ENCODE measurements around the gene LRRC15. TPM values are rescaled to one million over a fixed set of nuclear protein-coding genes. Genes with fewer than 3 reads are reported as not detected.

Gene LRRC15
- total RNA-seq, 1 donor from 2014 or later, result 0.52 TPM

- Histone ChIP-seq H3K4me3 (ENCODE audit: low read length in 3 of 3) (no peak overlapping the region), H3K9ac (ENCODE audit: low read depth in 1 of 3, low read length in 3 of 3) (no peak overlapping the region), H3K36me3 (ENCODE audit: control insufficient read depth in 3 of 3, insufficient read depth in 3 of 3, low read length in 3 of 3) (no peaks in the 10 kb centered on the region), H3K27ac (ENCODE audit: low read depth, low read length) (no peak overlapping the region), H3K27me3 (ENCODE audit: control insufficient read depth in 3 of 3, insufficient read depth in 3 of 3, low read length in 3 of 3) (peaks cover 27 to 33% (median 29%) of the 10 kb centered on the region in 3 donors), H3K4me1 (ENCODE audit: control insufficient read depth in 3 of 3, insufficient read depth in 3 of 3, low read length in 3 of 3) (peaks cover 12 to 14% (median 12%) of the 10 kb centered on the region in 3 donors), H3K9me3 (ENCODE audit: control insufficient read depth in 3 of 3, low read length in 3 of 3) (no peaks in the 10 kb centered on the region)
These were observed 1.3 kb downstream of the LRRC15 start for GRCh38 chr3:194367992-194368841.

GRCh38 chr3:194365978-194366490 lies 3.5 kb downstream of the LRRC15 start:
- H3K27ac ChIP-seq (ENCODE audit: low read depth, low read length), result no peak overlapping the region
- no peak overlapping the region for H3K9ac ChIP-seq (ENCODE audit: low read depth in 1 of 3, low read length in 3 of 3)
- H3K27me3 ChIP-seq (ENCODE audit: control insufficient read depth in 3 of 3, insufficient read depth in 3 of 3, low read length in 3 of 3), result peaks cover 26 to 33% (median 27%) of the 10 kb centered on the region in 3 donors
- H3K9me3 ChIP-seq (ENCODE audit: control insufficient read depth in 3 of 3, low read length in 3 of 3), result no peaks in the 10 kb centered on the region
- H3K4me3 ChIP-seq (ENCODE audit: low read length in 3 of 3), result no peak overlapping the region
- no peaks in the 10 kb centered on the region for H3K36me3 ChIP-seq (ENCODE audit: control insufficient read depth in 3 of 3, insufficient read depth in 3 of 3, low read length in 3 of 3)
- H3K4me1 ChIP-seq (ENCODE audit: control insufficient read depth in 3 of 3, insufficient read depth in 3 of 3, low read length in 3 of 3), result peaks cover 12 to 14% (median 12%) of the 10 kb centered on the region in 3 donors

- H3K27me3 ChIP-seq (ENCODE audit: control insufficient read depth in 3 of 3, insufficient read depth in 3 of 3, low read length in 3 of 3), result peaks cover 25 to 33% (median 29%) of the 10 kb centered on the region in 3 donors
- no peak overlapping the region for H3K27ac ChIP-seq (ENCODE audit: low read depth, low read length)
- H3K9me3 ChIP-seq (ENCODE audit: control insufficient read depth in 3 of 3, low read length in 3 of 3), result no peaks in the 10 kb centered on the region
- no peak overlapping the region for H3K9ac ChIP-seq (ENCODE audit: low read depth in 1 of 3, low read length in 3 of 3)
- H3K4me1 ChIP-seq (ENCODE audit: control insufficient read depth in 3 of 3, insufficient read depth in 3 of 3, low read length in 3 of 3), result peaks cover 12 to 14% (median 12%) of the 10 kb centered on the region in 3 donors
- H3K4me3 ChIP-seq (ENCODE audit: low read length in 3 of 3), result no peak overlapping the region
- H3K36me3 ChIP-seq (ENCODE audit: control insufficient read depth in 3 of 3, insufficient read depth in 3 of 3, low read length in 3 of 3), result no peaks in the 10 kb centered on the region
These were observed 4.0 kb downstream of the LRRC15 start for GRCh38 chr3:194365526-194365925.

GRCh38 chr3:194364652-194365434 lies 4.7 kb downstream of the LRRC15 start:
- peaks cover 20 to 29% (median 26%) of the 10 kb centered on the region in 3 donors for H3K27me3 ChIP-seq (ENCODE audit: control insufficient read depth in 3 of 3, insufficient read depth in 3 of 3, low read length in 3 of 3)
- peak overlapping the region in 1 of 3 donors; percentile 33 for H3K9ac ChIP-seq (ENCODE audit: low read depth in 1 of 3, low read length in 3 of 3)
- peaks cover 12 to 14% (median 12%) of the 10 kb centered on the region in 3 donors for H3K4me1 ChIP-seq (ENCODE audit: control insufficient read depth in 3 of 3, insufficient read depth in 3 of 3, low read length in 3 of 3)
- no peaks in the 10 kb centered on the region for H3K9me3 ChIP-seq (ENCODE audit: control insufficient read depth in 3 of 3, low read length in 3 of 3)
- H3K27ac ChIP-seq (ENCODE audit: low read depth, low read length), result no peak overlapping the region
- H3K4me3 ChIP-seq (ENCODE audit: low read length in 3 of 3), result no peak overlapping the region
- no peaks in the 10 kb centered on the region for H3K36me3 ChIP-seq (ENCODE audit: control insufficient read depth in 3 of 3, insufficient read depth in 3 of 3, low read length in 3 of 3)

- Histone ChIP-seq H3K9ac (ENCODE audit: low read depth in 1 of 3, low read length in 3 of 3) (no peak overlapping the region), H3K9me3 (ENCODE audit: control insufficient read depth in 3 of 3, low read length in 3 of 3) (no peaks in the 10 kb centered on the region)
These were observed 5.3 kb downstream of the LRRC15 start for GRCh38 chr3:194364314-194364651.

GRCh38 chr3:194360568-194360967 lies 9.0 kb downstream of the LRRC15 start:
- Histone ChIP-seq H3K36me3 (ENCODE audit: control insufficient read depth in 3 of 3, insufficient read depth in 3 of 3, low read length in 3 of 3) (no peaks in the 10 kb centered on the region), H3K4me1 (ENCODE audit: control insufficient read depth in 3 of 3, insufficient read depth in 3 of 3, low read length in 3 of 3) (peaks cover 12 to 14% (median 12%) of the 10 kb centered on the region in 3 donors), H3K9ac (ENCODE audit: low read depth in 1 of 3, low read length in 3 of 3) (no peak overlapping the region), H3K27ac (ENCODE audit: low read depth, low read length) (no peak overlapping the region), H3K27me3 (ENCODE audit: control insufficient read depth in 3 of 3, insufficient read depth in 3 of 3, low read length in 3 of 3) (peaks cover 3 to 36% (median 17%) of the 10 kb centered on the region in 3 donors), H3K9me3 (ENCODE audit: control insufficient read depth in 3 of 3, low read length in 3 of 3) (no peaks in the 10 kb centered on the region), H3K4me3 (ENCODE audit: low read length in 3 of 3) (no peak overlapping the region)

More at GRCh38 chr3:194364314-194364651, 5.3 kb downstream of the LRRC15 start:
- H3K27me3 ChIP-seq (ENCODE audit: control insufficient read depth in 3 of 3, insufficient read depth in 3 of 3, low read length in 3 of 3), result peaks cover 14 to 28% (median 21%) of the 10 kb centered on the region in 3 donors
- peaks cover 12 to 14% (median 12%) of the 10 kb centered on the region in 3 donors for H3K4me1 ChIP-seq (ENCODE audit: control insufficient read depth in 3 of 3, insufficient read depth in 3 of 3, low read length in 3 of 3)
- H3K4me3 ChIP-seq (ENCODE audit: low read length in 3 of 3), result no peak overlapping the region
- no peaks in the 10 kb centered on the region for H3K36me3 ChIP-seq (ENCODE audit: control insufficient read depth in 3 of 3, insufficient read depth in 3 of 3, low read length in 3 of 3)
- H3K27ac ChIP-seq (ENCODE audit: low read depth, low read length), result no peak overlapping the region

- no peak overlapping the region for H3K27ac ChIP-seq (ENCODE audit: low read depth, low read length)
- no peaks in the 10 kb centered on the region for H3K36me3 ChIP-seq (ENCODE audit: control insufficient read depth in 3 of 3, insufficient read depth in 3 of 3, low read length in 3 of 3)
- H3K4me3 ChIP-seq (ENCODE audit: low read length in 3 of 3), result no peak overlapping the region
- H3K27me3 ChIP-seq (ENCODE audit: control insufficient read depth in 3 of 3, insufficient read depth in 3 of 3, low read length in 3 of 3), result peaks cover 3 to 36% (median 17%) of the 10 kb centered on the region in 3 donors
- H3K4me1 ChIP-seq (ENCODE audit: control insufficient read depth in 3 of 3, insufficient read depth in 3 of 3, low read length in 3 of 3), result no peaks in the 10 kb centered on the region
- no peaks in the 10 kb centered on the region for H3K9me3 ChIP-seq (ENCODE audit: control insufficient read depth in 3 of 3, low read length in 3 of 3)
- H3K9ac ChIP-seq (ENCODE audit: low read depth in 1 of 3, low read length in 3 of 3), result no peak overlapping the region
These were observed 11.9 kb downstream of the LRRC15 start for GRCh38 chr3:194357681-194358080.

- H3K9me3 ChIP-seq (ENCODE audit: control insufficient read depth in 3 of 3, low read length in 3 of 3), result no peaks in the 10 kb centered on the region
- no peak overlapping the region for H3K4me3 ChIP-seq (ENCODE audit: low read length in 3 of 3)
- no peak overlapping the region for H3K9ac ChIP-seq (ENCODE audit: low read depth in 1 of 3, low read length in 3 of 3)
- H3K4me1 ChIP-seq (ENCODE audit: control insufficient read depth in 3 of 3, insufficient read depth in 3 of 3, low read length in 3 of 3), result no peaks in the 10 kb centered on the region
- H3K36me3 ChIP-seq (ENCODE audit: control insufficient read depth in 3 of 3, insufficient read depth in 3 of 3, low read length in 3 of 3), result no peaks in the 10 kb centered on the region
- peaks cover 3 to 30% (median 14%) of the 10 kb centered on the region in 3 donors for H3K27me3 ChIP-seq (ENCODE audit: control insufficient read depth in 3 of 3, insufficient read depth in 3 of 3, low read length in 3 of 3)
- no peak overlapping the region for H3K27ac ChIP-seq (ENCODE audit: low read depth, low read length)
These were observed 14.2 kb downstream of the LRRC15 start for GRCh38 chr3:194355379-194355778.

- H3K27me3 ChIP-seq (ENCODE audit: control insufficient read depth in 3 of 3, insufficient read depth in 3 of 3, low read length in 3 of 3), result peaks cover 3 to 23% (median 14%) of the 10 kb centered on the region in 3 donors
- no peaks in the 10 kb centered on the region for H3K9me3 ChIP-seq (ENCODE audit: control insufficient read depth in 3 of 3, low read length in 3 of 3)
- no peaks in the 10 kb centered on the region for H3K4me1 ChIP-seq (ENCODE audit: control insufficient read depth in 3 of 3, insufficient read depth in 3 of 3, low read length in 3 of 3)
- no peaks in the 10 kb centered on the region for H3K36me3 ChIP-seq (ENCODE audit: control insufficient read depth in 3 of 3, insufficient read depth in 3 of 3, low read length in 3 of 3)
- no peak overlapping the region for H3K4me3 ChIP-seq (ENCODE audit: low read length in 3 of 3)
- no peak overlapping the region for H3K27ac ChIP-seq (ENCODE audit: low read depth, low read length)
- no peak overlapping the region for H3K9ac ChIP-seq (ENCODE audit: low read depth in 1 of 3, low read length in 3 of 3)
These were observed 15.2 kb downstream of the LRRC15 start for GRCh38 chr3:194354315-194354714.
